HCT116 (cell line): Measurements from ENCODE around the gene LGI2. TPM values are rescaled to one million over a fixed set of nuclear protein-coding genes. Genes with fewer than 3 reads are reported as not detected.

ENCODE experiments used
- ATAC-seq: fragments of 200-7000 bp; cut with Tn5 transposase; 2 replicates; pipeline ENCODE4 v1.9.1; 2020; ENCODE audit warnings: mild to moderate bottlenecking, moderate library complexity
- BruUV-seq: library from RNA; stranded (reverse); fragments of 400-500 nt; replicated peaks from 2 replicates; lab custom pipeline; 2021; lab: Mats Ljungman, UMichigan
- CTCF ChIA-PET: fragments of 300-600 bp; sonication (Branson Sonifier 250); formaldehyde crosslinking; loops from one replicate; lab custom pipeline; 2021; ENCODE audit warnings: antibody characterized with exemption; lab: Charles Lee
- POLR2A ChIA-PET: fragments of 300-600, 350-600 bp; sonication (Branson Sonifier 250); formaldehyde crosslinking; loops from one replicate; lab custom pipeline; 2021; ENCODE audit warnings: antibody characterized with exemption; lab: Charles Lee
- RAD21 ChIA-PET, 2 experiments: fragments of 300-600 bp; sonication (Branson Sonifier 250); formaldehyde crosslinking; loops; one replicate each; lab custom pipeline; 2023; ENCODE audit warnings: low total read pairs in 2 of 2; ENCODE audit not compliant: uncharacterized antibody in 2 of 2, unreplicated experiment in 2 of 2, low non-redundant PET in 1 of 2; lab: Charles Lee
- DNase-seq: peaks from one replicate; pipeline ENCODE4 v3.0.0-alpha.2; 2010; ENCODE audit warnings: low read depth, low spot score
- H2AFZ ChIP-seq: fragments of 200-600 bp; shearing (Covaris generic), sonication (generic); 2 replicates; pipeline ENCODE4 v1.6.1; 2017; ENCODE audit warnings: low read depth, mixed run types, mixed read lengths, antibody characterized with exemption, low read length; ENCODE audit not compliant: poor library complexity, severe bottlenecking
- H3K27ac ChIP-seq: 2 replicates; pipeline ENCODE4 v1.5.1; 2012; ENCODE audit warnings: low read depth, low read length
- H3K27me3 ChIP-seq: fragments of 200-600 bp; sonication (generic); 2 replicates; pipeline ENCODE4 v1.6.1; 2016; ENCODE audit warnings: mixed run types, low read length, mixed read lengths; ENCODE audit not compliant: insufficient read depth
- H3K36me3 ChIP-seq, 2 experiments: fragments of 200-500 bp in 1 of 2; fragments of 200-600 bp in 1 of 2; sonication (Bioruptor generic) in 1 of 2; sonication (generic) in 1 of 2; 2 replicates each; pipeline versions ENCODE4 v1.5.1 to v1.6.1; 2014 to 2016; ENCODE audit warnings: low read length in 2 of 2, inconsistent platforms in 1 of 2, mixed read lengths in 1 of 2, mixed run types in 1 of 2; ENCODE audit not compliant: insufficient read depth in 2 of 2, control insufficient read depth in 1 of 2
- H3K4me1 ChIP-seq, 2 experiments: fragments of 200-600 bp in 1 of 2; sonication (generic) in 1 of 2; 2 replicates each; pipeline versions ENCODE4 v1.5.1 to v1.6.1; 2012 to 2017; ENCODE audit warnings: low read length in 2 of 2, inconsistent platforms in 1 of 2, mild to moderate bottlenecking in 1 of 2, mixed read lengths in 1 of 2, mixed run types in 1 of 2, moderate library complexity in 1 of 2; ENCODE audit not compliant: insufficient read depth in 2 of 2, control insufficient read depth in 1 of 2
- H3K4me2 ChIP-seq: fragments of 200-600 bp; sonication (generic); 2 replicates; pipeline ENCODE4 v1.6.1; 2017; ENCODE audit warnings: mixed run types, low read length, mixed read lengths
- H3K4me3 ChIP-seq, 2 experiments: fragments of 200-600 bp in 1 of 2; sonication (generic) in 1 of 2; replicated peaks in 1 of 2; 2 replicates each; pipeline ENCODE4 v1.5.1; 2011 to 2016; ENCODE audit warnings: low read length in 2 of 2, control low read depth in 1 of 2, low read depth in 1 of 2, mild to moderate bottlenecking in 1 of 2, mixed read lengths in 1 of 2, mixed run types in 1 of 2
- H3K79me2 ChIP-seq: fragments of 200-600 bp; sonication (generic); 2 replicates; pipeline ENCODE4 v1.6.1; 2017; ENCODE audit warnings: mild to moderate bottlenecking, mixed run types, low read length, moderate library complexity, mixed read lengths; ENCODE audit not compliant: insufficient read depth
- H3K9ac ChIP-seq: fragments of 200-600 bp; sonication (generic); 2 replicates; pipeline ENCODE4 v1.6.1; 2016; ENCODE audit warnings: low read length, mixed read lengths
- H3K9me2 ChIP-seq: fragments of 200-600 bp; sonication (generic), shearing (Covaris generic); 2 replicates; pipeline ENCODE4 v1.6.1; 2017; ENCODE audit warnings: mixed run types, mild to moderate bottlenecking, moderate library complexity; ENCODE audit not compliant: insufficient read depth
- H3K9me3 ChIP-seq, 2 experiments: fragments of 200-500 bp in 1 of 2; fragments of 200-600 bp in 1 of 2; sonication (Bioruptor generic) in 1 of 2; sonication (generic) in 1 of 2; 2 replicates each; pipeline ENCODE4 v1.6.1; 2014 to 2017; ENCODE audit warnings: low read length in 2 of 2, mixed read lengths in 2 of 2, inconsistent platforms in 1 of 2, low read depth in 1 of 2, mild to moderate bottlenecking in 1 of 2, mixed run types in 1 of 2, moderate library complexity in 1 of 2; ENCODE audit not compliant: control insufficient read depth in 1 of 2, insufficient read depth in 1 of 2
- H4K20me1 ChIP-seq: fragments of 200-600 bp; sonication (generic), shearing (Covaris generic); 2 replicates; pipeline ENCODE4 v1.6.1; 2017; ENCODE audit warnings: mixed run types, mild to moderate bottlenecking, moderate library complexity; ENCODE audit not compliant: insufficient read depth
- CBX3 ChIP-seq: IDR thresholded peaks from 2 replicates; pipeline ENCODE4 v1.6.1; 2012; ENCODE audit warnings: low read depth
- EGR1 ChIP-seq: IDR thresholded peaks from 2 replicates; pipeline ENCODE4 v1.6.1; 2012; ENCODE audit warnings: low read depth
- FOSL1 ChIP-seq: IDR thresholded peaks from 2 replicates; pipeline ENCODE4 v1.6.1; 2012; ENCODE audit warnings: low read depth
- POLR2A ChIP-seq: IDR thresholded peaks from 2 replicates; pipeline ENCODE4 v1.7.0; 2011; ENCODE audit warnings: borderline replicate concordance; ENCODE audit not compliant: insufficient read depth, insufficient read length; ENCODE audit errors: extremely low read depth
- SP1 ChIP-seq: IDR thresholded peaks from 2 replicates; pipeline ENCODE4 v1.6.1; 2012; ENCODE audit warnings: low read depth
- ZFX ChIP-seq: fragments of 450-650 bp; IDR thresholded peaks from 2 replicates; pipeline ENCODE4 v1.6.1; 2017
- ZNF274 ChIP-seq: fragments of 200-500 bp; sonication (Bioruptor generic); IDR thresholded peaks from 2 replicates; pipeline ENCODE4 v1.6.1; 2014; ENCODE audit warnings: mild to moderate bottlenecking, low read depth, low read length, inconsistent platforms
- intact Hi-C: fragments of 100-400 bp; cut with micrococcal nuclease; formaldehyde crosslinking; loops from 2 replicates; pipeline ENCODE4 v1.10.0; 2022
- total RNA-seq: library from RNA; stranded (reverse); gene quantifications from one replicate; pipeline ENCODE4 v1.2.1, GENCODE V29; 2021; ENCODE audit not compliant: unreplicated experiment
- TF ChIP-seq, protein P1 (sequence below): IDR thresholded peaks from 2 replicates; pipeline ENCODE4 v1.6.1; 2012; ENCODE audit warnings: low read depth
- TF ChIP-seq, protein P2 (sequence below), 3 experiments: fragments of 200-600 bp in 1 of 3; sonication (generic) in 1 of 3; IDR thresholded peaks in 2 of 3; conservative IDR thresholded peaks in 1 of 3; 2 replicates each; pipeline ENCODE4 v1.5.1; 2012 to 2017; ENCODE audit warnings: low read depth in 2 of 3, low read length in 2 of 3, antibody characterized with exemption in 1 of 3, borderline replicate concordance in 1 of 3, control low read depth in 1 of 3, mild to moderate bottlenecking in 1 of 3, mixed read lengths in 1 of 3, mixed run types in 1 of 3, moderate library complexity in 1 of 3; ENCODE audit not compliant: insufficient read depth in 1 of 3
- TF ChIP-seq, protein P3 (sequence below): IDR thresholded peaks from 2 replicates; pipeline ENCODE4 v1.6.1; 2012

LGI2 gene
- total RNA-seq, 1 experiment from 2014 or later = not detected

DNA sequence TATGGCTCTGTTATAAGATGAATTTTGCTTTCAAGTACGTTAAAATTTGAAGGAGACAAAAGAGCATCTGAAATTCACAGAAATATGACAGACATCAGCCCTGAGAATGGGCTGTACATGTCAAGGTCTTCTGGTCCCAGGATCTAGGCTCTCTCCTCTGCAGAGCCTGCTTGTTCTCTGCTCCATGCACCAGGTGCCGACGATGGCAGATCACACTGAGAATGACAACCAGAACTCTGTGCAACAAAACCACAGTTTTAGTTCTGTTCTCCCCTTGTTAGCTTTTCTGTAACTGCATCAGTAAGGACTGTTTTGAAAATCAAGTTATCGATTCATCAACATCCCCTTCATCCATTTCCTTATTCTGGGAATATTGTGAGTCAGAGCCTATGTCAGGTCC lies 30.9 kb upstream of the LGI2 start:
- ATAC-seq (no peak), DNase-seq (no peak)
- no peaks in the 10 kb centered on the region for H3K27me3 ChIP-seq
- H3K4me3 ChIP-seq = no peak overlapping the region
- H3K36me3 ChIP-seq = no peaks in the 10 kb centered on the region
- no peaks in the 10 kb centered on the region for H3K9me2 ChIP-seq
- no peak overlapping the region for H2AFZ ChIP-seq
- no peaks in the 10 kb centered on the region for H3K79me2 ChIP-seq
- ChIA-PET RAD21 (no interaction called here), POLR2A (no interaction called here), CTCF (no interaction called here)
- H3K9me3 ChIP-seq = no peaks in the 10 kb centered on the region
- H3K4me1 ChIP-seq = no peaks in the 10 kb centered on the region
- TF ChIP-seq SP1 (no peak), EGR1 (no peak), ZNF274 (no peak), ZFX (no peak), FOSL1 (no peak), POLR2A (no peak), CBX3 (no peak)
- TF ChIP-seq, protein P1, sequence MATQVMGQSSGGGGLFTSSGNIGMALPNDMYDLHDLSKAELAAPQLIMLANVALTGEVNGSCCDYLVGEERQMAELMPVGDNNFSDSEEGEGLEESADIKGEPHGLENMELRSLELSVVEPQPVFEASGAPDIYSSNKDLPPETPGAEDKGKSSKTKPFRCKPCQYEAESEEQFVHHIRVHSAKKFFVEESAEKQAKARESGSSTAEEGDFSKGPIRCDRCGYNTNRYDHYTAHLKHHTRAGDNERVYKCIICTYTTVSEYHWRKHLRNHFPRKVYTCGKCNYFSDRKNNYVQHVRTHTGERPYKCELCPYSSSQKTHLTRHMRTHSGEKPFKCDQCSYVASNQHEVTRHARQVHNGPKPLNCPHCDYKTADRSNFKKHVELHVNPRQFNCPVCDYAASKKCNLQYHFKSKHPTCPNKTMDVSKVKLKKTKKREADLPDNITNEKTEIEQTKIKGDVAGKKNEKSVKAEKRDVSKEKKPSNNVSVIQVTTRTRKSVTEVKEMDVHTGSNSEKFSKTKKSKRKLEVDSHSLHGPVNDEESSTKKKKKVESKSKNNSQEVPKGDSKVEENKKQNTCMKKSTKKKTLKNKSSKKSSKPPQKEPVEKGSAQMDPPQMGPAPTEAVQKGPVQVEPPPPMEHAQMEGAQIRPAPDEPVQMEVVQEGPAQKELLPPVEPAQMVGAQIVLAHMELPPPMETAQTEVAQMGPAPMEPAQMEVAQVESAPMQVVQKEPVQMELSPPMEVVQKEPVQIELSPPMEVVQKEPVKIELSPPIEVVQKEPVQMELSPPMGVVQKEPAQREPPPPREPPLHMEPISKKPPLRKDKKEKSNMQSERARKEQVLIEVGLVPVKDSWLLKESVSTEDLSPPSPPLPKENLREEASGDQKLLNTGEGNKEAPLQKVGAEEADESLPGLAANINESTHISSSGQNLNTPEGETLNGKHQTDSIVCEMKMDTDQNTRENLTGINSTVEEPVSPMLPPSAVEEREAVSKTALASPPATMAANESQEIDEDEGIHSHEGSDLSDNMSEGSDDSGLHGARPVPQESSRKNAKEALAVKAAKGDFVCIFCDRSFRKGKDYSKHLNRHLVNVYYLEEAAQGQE = no peak
- TF ChIP-seq, protein P2, sequence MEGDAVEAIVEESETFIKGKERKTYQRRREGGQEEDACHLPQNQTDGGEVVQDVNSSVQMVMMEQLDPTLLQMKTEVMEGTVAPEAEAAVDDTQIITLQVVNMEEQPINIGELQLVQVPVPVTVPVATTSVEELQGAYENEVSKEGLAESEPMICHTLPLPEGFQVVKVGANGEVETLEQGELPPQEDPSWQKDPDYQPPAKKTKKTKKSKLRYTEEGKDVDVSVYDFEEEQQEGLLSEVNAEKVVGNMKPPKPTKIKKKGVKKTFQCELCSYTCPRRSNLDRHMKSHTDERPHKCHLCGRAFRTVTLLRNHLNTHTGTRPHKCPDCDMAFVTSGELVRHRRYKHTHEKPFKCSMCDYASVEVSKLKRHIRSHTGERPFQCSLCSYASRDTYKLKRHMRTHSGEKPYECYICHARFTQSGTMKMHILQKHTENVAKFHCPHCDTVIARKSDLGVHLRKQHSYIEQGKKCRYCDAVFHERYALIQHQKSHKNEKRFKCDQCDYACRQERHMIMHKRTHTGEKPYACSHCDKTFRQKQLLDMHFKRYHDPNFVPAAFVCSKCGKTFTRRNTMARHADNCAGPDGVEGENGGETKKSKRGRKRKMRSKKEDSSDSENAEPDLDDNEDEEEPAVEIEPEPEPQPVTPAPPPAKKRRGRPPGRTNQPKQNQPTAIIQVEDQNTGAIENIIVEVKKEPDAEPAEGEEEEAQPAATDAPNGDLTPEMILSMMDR (IDR thresholded peaks at IDR 0.05 in 2 of 3, conservative IDR thresholded peaks at IDR 0.05 in 1 of 3; ENCODE audit: borderline replicate concordance in 1 of 3, insufficient read depth in 1 of 3, low read depth in 2 of 3, low read length in 2 of 3) = no peak
- TF ChIP-seq, protein P3, sequence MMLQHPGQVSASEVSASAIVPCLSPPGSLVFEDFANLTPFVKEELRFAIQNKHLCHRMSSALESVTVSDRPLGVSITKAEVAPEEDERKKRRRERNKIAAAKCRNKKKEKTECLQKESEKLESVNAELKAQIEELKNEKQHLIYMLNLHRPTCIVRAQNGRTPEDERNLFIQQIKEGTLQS = no peak
- BruUV-seq = no TSS peak
- no peak overlapping the region for H3K27ac ChIP-seq
- H3K9ac ChIP-seq = no peak overlapping the region
- H4K20me1 ChIP-seq = no peaks in the 10 kb centered on the region
- intact Hi-C loops = no loop called here
- no peak overlapping the region for H3K4me2 ChIP-seq
